Measurements from ENCODE around the gene KRTAP10-12.
"Not testable (repeated sequence)": the region's sequence is repeated elsewhere in the genome, so short reads cannot be mapped to it uniquely, and the experiment has no call there.

Gene KRTAP10-12, protein sequence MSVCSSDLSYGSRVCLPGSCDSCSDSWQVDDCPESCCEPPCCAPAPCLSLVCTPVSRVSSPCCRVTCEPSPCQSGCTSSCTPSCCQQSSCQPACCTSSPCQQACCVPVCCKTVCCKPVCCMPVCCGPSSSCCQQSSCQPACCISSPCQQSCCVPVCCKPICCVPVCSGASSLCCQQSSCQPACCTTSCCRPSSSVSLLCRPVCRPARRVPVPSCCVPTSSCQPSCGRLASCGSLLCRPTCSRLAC

DNA sequence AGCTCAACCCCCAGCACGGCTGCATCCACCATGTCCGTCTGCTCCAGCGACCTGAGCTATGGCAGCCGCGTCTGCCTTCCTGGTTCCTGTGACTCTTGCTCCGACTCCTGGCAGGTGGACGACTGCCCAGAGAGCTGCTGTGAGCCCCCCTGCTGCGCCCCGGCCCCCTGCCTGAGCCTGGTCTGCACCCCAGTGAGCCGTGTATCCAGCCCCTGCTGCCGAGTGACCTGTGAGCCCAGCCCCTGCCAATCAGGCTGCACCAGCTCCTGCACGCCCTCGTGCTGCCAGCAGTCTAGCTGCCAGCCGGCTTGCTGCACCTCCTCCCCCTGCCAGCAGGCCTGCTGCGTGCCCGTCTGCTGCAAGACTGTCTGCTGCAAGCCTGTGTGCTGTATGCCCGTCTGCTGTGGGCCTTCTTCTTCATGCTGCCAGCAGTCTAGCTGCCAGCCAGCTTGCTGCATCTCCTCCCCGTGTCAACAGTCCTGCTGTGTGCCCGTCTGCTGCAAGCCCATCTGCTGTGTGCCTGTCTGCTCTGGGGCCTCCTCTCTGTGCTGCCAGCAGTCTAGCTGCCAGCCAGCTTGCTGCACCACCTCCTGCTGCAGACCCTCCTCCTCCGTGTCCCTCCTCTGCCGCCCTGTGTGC is at the start of gene KRTAP10-12:
TSS of gene KRTAP10-12 (plus strand) at position 1 of the 639 bp plus-strand sequence. CDS start at position 31, 30 bp downstream.
- not testable (repeated sequence) for H3K36me3 ChIP-seq (ENCODE audit: control insufficient read depth, insufficient read depth, low read length); H3K27ac ChIP-seq (ENCODE audit: low read depth, low read length); H3K4me3 ChIP-seq (ENCODE audit: low read length); H3K9ac ChIP-seq (ENCODE audit: low read length); H3K4me1 ChIP-seq (ENCODE audit: control insufficient read depth, insufficient read depth, low read length)
- H3K27me3 ChIP-seq (ENCODE audit: control insufficient read depth, insufficient read depth, low read length) = peaks cover 18% of the 10 kb centered on the region

DNA sequence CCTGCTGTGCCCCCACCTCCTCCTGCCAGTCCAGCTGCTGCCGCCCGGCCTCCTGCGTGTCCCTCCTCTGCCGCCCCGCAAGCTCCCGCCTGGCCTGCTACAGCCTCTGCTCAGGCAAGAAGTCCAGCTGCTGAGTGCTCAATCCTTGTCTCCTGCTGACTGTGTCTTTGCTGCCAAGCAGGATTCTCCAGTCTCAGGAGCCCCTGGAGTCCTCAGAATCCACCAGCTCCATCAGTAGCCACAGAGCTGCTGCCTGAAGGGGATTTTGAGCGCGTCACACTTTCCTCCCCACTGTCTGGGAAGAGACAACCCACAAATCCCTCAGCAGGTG is 49.8 kb upstream of the KRTAP10-12 start:
- no peak overlapping the region for H3K4me3 ChIP-seq (ENCODE audit: low read length)
- H3K4me1 ChIP-seq (ENCODE audit: control insufficient read depth, insufficient read depth, low read length) = no peaks in the 10 kb centered on the region
- H3K36me3 ChIP-seq (ENCODE audit: control insufficient read depth, insufficient read depth, low read length) = no peaks in the 10 kb centered on the region
- no peak overlapping the region for H3K9ac ChIP-seq (ENCODE audit: low read length)
- no peaks in the 10 kb centered on the region for H3K27me3 ChIP-seq (ENCODE audit: control insufficient read depth, insufficient read depth, low read length)
- no peak overlapping the region for H3K27ac ChIP-seq (ENCODE audit: low read depth, low read length)

DNA sequence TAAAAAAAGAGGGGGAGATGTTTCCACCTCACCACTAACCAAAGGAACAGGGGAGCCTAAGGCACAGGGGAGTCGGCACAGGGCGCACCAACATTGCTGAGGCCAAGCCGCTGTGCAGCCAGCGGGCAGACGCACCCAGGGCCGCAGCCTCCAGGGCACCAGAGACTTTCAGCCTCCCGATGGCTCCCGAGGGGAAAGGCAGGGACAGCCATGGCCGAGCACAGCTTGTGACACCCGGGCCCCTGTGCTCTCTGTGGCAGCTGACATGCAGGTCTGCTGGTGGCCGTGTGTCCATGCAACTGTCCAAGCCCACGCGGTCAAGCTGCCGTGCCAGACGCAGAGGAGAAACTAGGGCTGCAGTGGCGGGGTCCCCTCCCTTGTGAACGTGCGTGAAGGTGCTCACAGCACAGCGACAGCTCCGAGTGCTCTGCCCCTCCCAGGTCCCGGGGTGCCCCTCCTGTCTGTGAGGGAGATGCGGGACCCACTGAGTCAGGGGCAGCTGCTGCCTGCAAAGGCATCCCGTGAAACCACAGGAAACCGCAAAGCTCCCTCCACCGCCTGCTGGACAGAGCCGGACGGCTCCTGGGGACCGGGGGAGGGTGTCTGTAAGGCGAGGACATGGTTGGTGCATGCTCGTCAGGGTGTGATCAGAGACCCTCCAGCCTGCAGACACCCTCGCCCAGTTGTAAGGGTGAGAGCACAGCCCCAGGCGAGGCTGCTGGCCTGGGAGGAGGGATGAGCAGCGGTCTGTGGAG is 48.2 kb upstream of the KRTAP10-12 start:
- Histone ChIP-seq H3K27me3 (ENCODE audit: control insufficient read depth, insufficient read depth, low read length) (no peaks in the 10 kb centered on the region), H3K4me3 (ENCODE audit: low read length) (no peak overlapping the region), H3K27ac (ENCODE audit: low read depth, low read length) (no peak overlapping the region), H3K36me3 (ENCODE audit: control insufficient read depth, insufficient read depth, low read length) (no peaks in the 10 kb centered on the region), H3K9ac (ENCODE audit: low read length) (no peak overlapping the region), H3K4me1 (ENCODE audit: control insufficient read depth, insufficient read depth, low read length) (no peaks in the 10 kb centered on the region)

- Histone ChIP-seq H3K36me3 (ENCODE audit: control insufficient read depth, insufficient read depth, low read length) (no peaks in the 10 kb centered on the region), H3K27ac (ENCODE audit: low read depth, low read length) (no peak overlapping the region)
Measured at GRCh38 chr21:44649521-44650100, 47.4 kb upstream of the KRTAP10-12 start.

GRCh38 chr21:44650265-44650972 is 46.6 kb upstream of the KRTAP10-12 start:
- no peaks in the 10 kb centered on the region for H3K4me1 ChIP-seq (ENCODE audit: control insufficient read depth, insufficient read depth, low read length)
- H3K27ac ChIP-seq (ENCODE audit: low read depth, low read length) = no peak overlapping the region
- no peaks in the 10 kb centered on the region for H3K27me3 ChIP-seq (ENCODE audit: control insufficient read depth, insufficient read depth, low read length)
- H3K36me3 ChIP-seq (ENCODE audit: control insufficient read depth, insufficient read depth, low read length) = no peaks in the 10 kb centered on the region
- H3K4me3 ChIP-seq (ENCODE audit: low read length) = no peak overlapping the region
- H3K9ac ChIP-seq (ENCODE audit: low read length) = no peak overlapping the region

More at GRCh38 chr21:44649521-44650100, 47.4 kb upstream of the KRTAP10-12 start:
- H3K4me1 ChIP-seq (ENCODE audit: control insufficient read depth, insufficient read depth, low read length) = no peaks in the 10 kb centered on the region
- H3K27me3 ChIP-seq (ENCODE audit: control insufficient read depth, insufficient read depth, low read length) = no peaks in the 10 kb centered on the region
- H3K9ac ChIP-seq (ENCODE audit: low read length) = no peak overlapping the region
- no peak overlapping the region for H3K4me3 ChIP-seq (ENCODE audit: low read length)

- no peaks in the 10 kb centered on the region for H3K27me3 ChIP-seq (ENCODE audit: control insufficient read depth, insufficient read depth, low read length)
- H3K27ac ChIP-seq (ENCODE audit: low read depth, low read length) = no peak overlapping the region
- no peak overlapping the region for H3K4me3 ChIP-seq (ENCODE audit: low read length)
- no peaks in the 10 kb centered on the region for H3K36me3 ChIP-seq (ENCODE audit: control insufficient read depth, insufficient read depth, low read length)
- H3K9ac ChIP-seq (ENCODE audit: low read length) = no peak overlapping the region
- H3K4me1 ChIP-seq (ENCODE audit: control insufficient read depth, insufficient read depth, low read length) = no peaks in the 10 kb centered on the region
Measured at GRCh38 chr21:44650973-44651675, 45.8 kb upstream of the KRTAP10-12 start.

GRCh38 chr21:44653123-44653522 is 43.8 kb upstream of the KRTAP10-12 start:
- H3K4me1 ChIP-seq (ENCODE audit: control insufficient read depth, insufficient read depth, low read length) = no peaks in the 10 kb centered on the region
- H3K27ac ChIP-seq (ENCODE audit: low read depth, low read length) = no peak overlapping the region
- H3K9ac ChIP-seq (ENCODE audit: low read length) = no peak overlapping the region
- H3K4me3 ChIP-seq (ENCODE audit: low read length) = no peak overlapping the region
- H3K27me3 ChIP-seq (ENCODE audit: control insufficient read depth, insufficient read depth, low read length) = peaks cover 4% of the 10 kb centered on the region
- H3K36me3 ChIP-seq (ENCODE audit: control insufficient read depth, insufficient read depth, low read length) = no peaks in the 10 kb centered on the region

- H3K4me3 ChIP-seq (ENCODE audit: low read length) = no peak overlapping the region
- H3K27ac ChIP-seq (ENCODE audit: low read depth, low read length) = no peak overlapping the region
- H3K4me1 ChIP-seq (ENCODE audit: control insufficient read depth, insufficient read depth, low read length) = no peaks in the 10 kb centered on the region
- no peak overlapping the region for H3K9ac ChIP-seq (ENCODE audit: low read length)
- peaks cover 4% of the 10 kb centered on the region for H3K27me3 ChIP-seq (ENCODE audit: control insufficient read depth, insufficient read depth, low read length)
- H3K36me3 ChIP-seq (ENCODE audit: control insufficient read depth, insufficient read depth, low read length) = no peaks in the 10 kb centered on the region
Measured at GRCh38 chr21:44653656-44654575, 43.1 kb upstream of the KRTAP10-12 start.

DNA sequence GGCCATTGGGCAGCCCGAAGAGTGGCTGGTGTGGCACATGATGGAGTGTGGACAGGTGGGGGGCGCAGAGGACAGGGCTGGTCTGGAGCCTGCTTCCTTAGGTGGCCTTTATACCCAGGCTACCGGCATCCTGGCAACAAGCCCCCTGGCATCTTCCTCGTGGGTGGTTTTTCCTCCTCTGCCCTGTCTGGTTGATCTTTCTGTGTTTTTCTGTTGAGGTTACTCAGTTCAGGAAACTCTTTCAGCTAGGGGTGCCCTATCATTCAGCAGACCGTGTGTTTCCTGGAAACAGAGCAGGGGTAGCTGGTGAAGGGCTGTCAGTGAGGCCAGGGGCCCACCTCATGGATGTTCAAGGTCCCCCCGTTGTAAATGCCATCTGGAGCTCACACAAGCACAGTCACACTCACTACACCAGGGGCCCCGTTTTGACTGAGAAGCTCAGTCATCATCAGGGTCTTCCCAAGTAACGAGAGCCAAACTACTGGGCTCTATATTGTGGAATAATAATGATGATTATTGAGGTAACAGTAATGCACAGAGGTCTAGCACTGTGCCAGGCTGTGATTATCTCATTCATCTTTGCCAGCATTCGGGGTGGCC is 42.3 kb upstream of the KRTAP10-12 start, which contains the start of gene KRTAP12-4:
TSS of gene KRTAP12-4 (minus strand) at position 84 of the 600 bp plus-strand sequence. CDS start at position 39, 45 bp downstream.
- no peak within 1 kb of the TSS for H3K27ac ChIP-seq (ENCODE audit: low read depth, low read length)
- no peaks in the 10 kb centered on the region for H3K4me1 ChIP-seq (ENCODE audit: control insufficient read depth, insufficient read depth, low read length)
- H3K36me3 ChIP-seq (ENCODE audit: control insufficient read depth, insufficient read depth, low read length) = no peaks in the 10 kb centered on the region
- no peak within 1 kb of the TSS for H3K9ac ChIP-seq (ENCODE audit: low read length)
- H3K27me3 ChIP-seq (ENCODE audit: control insufficient read depth, insufficient read depth, low read length) = peaks cover 4% of the 10 kb centered on the region
- no peak within 1 kb of the TSS for H3K4me3 ChIP-seq (ENCODE audit: low read length)

DNA sequence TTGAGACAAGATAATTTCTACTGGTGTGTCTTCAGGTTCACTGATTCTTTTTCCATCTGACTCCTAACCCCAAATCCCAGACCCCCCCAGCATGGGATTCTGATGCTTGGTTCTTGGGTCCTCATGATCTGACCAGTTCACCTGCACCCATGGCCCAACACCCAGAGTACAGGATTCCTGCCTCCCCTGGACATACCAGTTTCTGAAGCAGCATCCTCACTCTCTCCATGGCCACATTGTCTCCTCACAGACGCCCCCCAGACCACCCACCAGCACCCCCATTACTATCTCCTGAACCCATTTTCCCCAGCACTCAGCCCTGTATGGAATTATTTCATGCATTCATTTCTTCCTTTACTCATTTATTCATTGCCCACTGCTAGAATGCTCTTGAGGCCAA is 40.1 kb upstream of the KRTAP10-12 start:
- H3K27me3 ChIP-seq (ENCODE audit: control insufficient read depth, insufficient read depth, low read length) = peaks cover 4% of the 10 kb centered on the region
- H3K27ac ChIP-seq (ENCODE audit: low read depth, low read length) = no peak overlapping the region
- H3K4me1 ChIP-seq (ENCODE audit: control insufficient read depth, insufficient read depth, low read length) = no peaks in the 10 kb centered on the region
- no peak overlapping the region for H3K4me3 ChIP-seq (ENCODE audit: low read length)
- H3K36me3 ChIP-seq (ENCODE audit: control insufficient read depth, insufficient read depth, low read length) = no peaks in the 10 kb centered on the region
- H3K9ac ChIP-seq (ENCODE audit: low read length) = no peak overlapping the region
